BE2C (cell line): ENCODE data around the gene GRIK4.

ENCODE experiments used
- DNase-seq: peaks from one replicate; pipeline ENCODE4 v3.0.0-alpha.2; 2020
- H3K27me3 ChIP-seq: fragments of 250-450 bp; sonication (Bioruptor Pico); 2 replicates; pipeline ENCODE4 v1.5.1; 2020; ENCODE audit warnings: mild to moderate bottlenecking
- H3K36me3 ChIP-seq: fragments of 250-450 bp; sonication (Bioruptor Pico); 2 replicates; pipeline ENCODE4 v1.5.1; 2020; ENCODE audit warnings: mild to moderate bottlenecking
- H3K4me1 ChIP-seq: fragments of 250-450 bp; sonication (Bioruptor Pico); 2 replicates; pipeline ENCODE4 v1.5.1; 2020
- H3K4me3 ChIP-seq: 2 replicates; pipeline ENCODE4 v1.5.1; 2011; ENCODE audit warnings: low read depth, low read length
- H3K9me3 ChIP-seq: fragments of 250-450 bp; sonication (Bioruptor Pico); 2 replicates; pipeline ENCODE4 v1.5.1; 2020
- TF ChIP-seq, protein P1 (sequence below): IDR thresholded peaks from 2 replicates; pipeline ENCODE4 v1.5.1; 2012; ENCODE audit warnings: mild to moderate bottlenecking, low read depth, low read length

The GRIK4 gene

DNA sequence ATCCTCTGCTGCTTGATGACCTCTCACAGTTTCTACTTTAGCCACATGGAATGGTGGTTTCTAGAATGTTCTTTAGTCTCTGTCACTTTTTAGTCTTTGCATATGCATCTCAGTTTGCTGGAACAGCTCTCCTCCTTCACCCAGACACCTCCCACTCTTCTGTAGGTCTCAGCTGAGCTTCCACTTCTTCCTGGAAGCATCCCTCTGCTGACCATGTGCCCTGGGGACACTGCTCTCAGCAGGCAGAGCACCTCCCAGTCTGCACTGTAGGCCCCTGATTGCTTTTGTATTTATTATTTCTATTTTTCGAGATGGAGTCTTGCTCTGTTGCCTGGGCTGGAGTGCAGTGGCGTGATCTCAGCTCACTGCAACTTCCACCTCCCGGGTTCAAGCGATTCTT is 84.0 kb downstream of the GRIK4 start:
- H3K4me3 ChIP-seq = no peak overlapping the region
- DNase-seq = no peak
- H3K4me1 ChIP-seq = no peaks in the 10 kb centered on the region
- no peaks in the 10 kb centered on the region for H3K36me3 ChIP-seq
- TF ChIP-seq, protein P1, sequence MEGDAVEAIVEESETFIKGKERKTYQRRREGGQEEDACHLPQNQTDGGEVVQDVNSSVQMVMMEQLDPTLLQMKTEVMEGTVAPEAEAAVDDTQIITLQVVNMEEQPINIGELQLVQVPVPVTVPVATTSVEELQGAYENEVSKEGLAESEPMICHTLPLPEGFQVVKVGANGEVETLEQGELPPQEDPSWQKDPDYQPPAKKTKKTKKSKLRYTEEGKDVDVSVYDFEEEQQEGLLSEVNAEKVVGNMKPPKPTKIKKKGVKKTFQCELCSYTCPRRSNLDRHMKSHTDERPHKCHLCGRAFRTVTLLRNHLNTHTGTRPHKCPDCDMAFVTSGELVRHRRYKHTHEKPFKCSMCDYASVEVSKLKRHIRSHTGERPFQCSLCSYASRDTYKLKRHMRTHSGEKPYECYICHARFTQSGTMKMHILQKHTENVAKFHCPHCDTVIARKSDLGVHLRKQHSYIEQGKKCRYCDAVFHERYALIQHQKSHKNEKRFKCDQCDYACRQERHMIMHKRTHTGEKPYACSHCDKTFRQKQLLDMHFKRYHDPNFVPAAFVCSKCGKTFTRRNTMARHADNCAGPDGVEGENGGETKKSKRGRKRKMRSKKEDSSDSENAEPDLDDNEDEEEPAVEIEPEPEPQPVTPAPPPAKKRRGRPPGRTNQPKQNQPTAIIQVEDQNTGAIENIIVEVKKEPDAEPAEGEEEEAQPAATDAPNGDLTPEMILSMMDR = no peak
- H3K9me3 ChIP-seq = no peaks in the 10 kb centered on the region
- H3K27me3 ChIP-seq = no peaks in the 10 kb centered on the region

DNA sequence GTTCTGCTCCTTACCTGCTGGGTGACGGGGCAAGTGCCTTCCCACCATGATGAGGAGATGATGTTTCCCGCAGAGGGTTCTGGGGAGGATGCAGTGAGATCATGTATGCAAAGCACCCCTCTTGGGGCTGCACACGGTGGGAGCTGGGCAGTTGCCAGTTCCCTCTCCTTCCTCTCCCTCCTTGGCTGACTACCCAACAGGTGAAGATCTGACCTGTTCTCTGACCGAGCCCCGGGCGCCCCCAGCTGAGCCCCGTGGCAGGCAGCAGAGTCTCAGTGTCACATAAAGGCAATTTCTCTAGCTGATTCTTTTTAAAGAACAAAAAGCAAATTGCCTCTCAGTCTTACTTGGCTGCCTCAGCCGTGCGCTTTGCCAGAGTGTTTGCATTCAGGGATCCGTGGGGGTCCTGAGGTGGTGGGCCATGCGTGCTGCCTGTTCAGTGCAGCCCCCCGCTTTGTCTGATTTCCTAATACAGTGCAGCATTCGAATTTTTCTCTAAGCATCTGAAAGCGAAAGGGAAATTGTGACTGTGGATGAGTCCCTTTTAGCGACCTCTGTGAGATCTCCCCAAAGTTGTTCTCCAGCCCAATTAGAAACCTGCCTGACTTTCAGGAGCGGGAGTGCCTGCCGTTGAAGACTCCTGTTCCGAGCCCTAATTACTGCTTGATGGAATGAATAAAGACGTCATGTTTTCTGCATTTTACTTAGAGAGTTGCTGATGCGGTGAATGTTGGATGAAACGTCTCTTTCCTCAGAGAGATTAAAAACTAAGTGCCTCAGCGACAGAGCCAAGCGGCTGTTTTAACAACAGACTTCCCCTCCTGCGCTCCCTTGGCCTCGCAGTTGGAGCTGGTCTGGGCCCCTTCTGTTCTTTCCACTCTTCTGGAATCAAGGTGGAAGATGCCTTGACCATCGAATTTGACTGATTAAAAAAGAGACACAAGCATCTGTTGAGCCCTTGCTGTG is 86.0 kb downstream of the GRIK4 start:
- H3K4me3 ChIP-seq = no peak overlapping the region
- DNase-seq = no peak
- H3K36me3 ChIP-seq = no peaks in the 10 kb centered on the region
- no peaks in the 10 kb centered on the region for H3K4me1 ChIP-seq
- no peaks in the 10 kb centered on the region for H3K9me3 ChIP-seq
- H3K27me3 ChIP-seq = no peaks in the 10 kb centered on the region
- TF ChIP-seq, protein P1 = no peak

DNA sequence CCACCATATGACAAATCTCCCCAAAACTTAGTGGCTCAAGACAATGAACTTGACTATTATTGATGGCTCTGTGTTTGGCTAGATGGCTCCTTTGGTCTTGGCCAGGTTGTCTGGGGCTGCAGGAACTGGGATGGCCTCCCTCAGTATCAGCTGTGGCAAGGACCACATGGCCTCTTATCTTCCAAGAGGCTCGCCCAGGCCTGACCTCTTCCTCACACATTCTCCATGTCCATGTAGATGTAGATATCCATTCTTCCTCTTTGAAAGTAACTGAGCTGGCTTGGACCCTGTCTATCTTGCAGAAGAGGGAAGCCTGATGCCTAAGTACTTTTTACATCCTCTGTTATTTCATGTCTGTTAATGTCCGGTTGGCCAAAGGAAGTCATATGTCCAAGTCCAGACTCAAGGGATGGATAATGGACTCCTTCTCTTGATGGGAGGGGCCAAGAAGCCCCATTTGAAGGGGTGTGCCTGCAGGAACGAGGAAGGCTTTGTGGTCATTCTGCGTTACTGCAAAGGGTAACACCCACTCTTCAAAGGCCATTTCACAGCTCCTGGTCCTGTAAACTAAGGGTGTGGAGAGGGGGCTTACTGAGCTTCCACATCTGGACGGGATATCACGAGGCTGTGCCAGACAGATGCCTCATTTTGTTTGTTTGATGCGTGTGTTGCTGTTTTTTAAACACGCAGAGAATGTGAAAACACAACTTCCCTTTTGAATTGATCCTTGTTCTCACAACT is 87.1 kb downstream of the GRIK4 start:
- Histone ChIP-seq H3K4me3 (no peak overlapping the region), H3K27me3 (no peaks in the 10 kb centered on the region), H3K36me3 (no peaks in the 10 kb centered on the region), H3K4me1 (no peaks in the 10 kb centered on the region), H3K9me3 (no peaks in the 10 kb centered on the region)
- no peak for DNase-seq
- TF ChIP-seq, protein P1 = no peak

DNA sequence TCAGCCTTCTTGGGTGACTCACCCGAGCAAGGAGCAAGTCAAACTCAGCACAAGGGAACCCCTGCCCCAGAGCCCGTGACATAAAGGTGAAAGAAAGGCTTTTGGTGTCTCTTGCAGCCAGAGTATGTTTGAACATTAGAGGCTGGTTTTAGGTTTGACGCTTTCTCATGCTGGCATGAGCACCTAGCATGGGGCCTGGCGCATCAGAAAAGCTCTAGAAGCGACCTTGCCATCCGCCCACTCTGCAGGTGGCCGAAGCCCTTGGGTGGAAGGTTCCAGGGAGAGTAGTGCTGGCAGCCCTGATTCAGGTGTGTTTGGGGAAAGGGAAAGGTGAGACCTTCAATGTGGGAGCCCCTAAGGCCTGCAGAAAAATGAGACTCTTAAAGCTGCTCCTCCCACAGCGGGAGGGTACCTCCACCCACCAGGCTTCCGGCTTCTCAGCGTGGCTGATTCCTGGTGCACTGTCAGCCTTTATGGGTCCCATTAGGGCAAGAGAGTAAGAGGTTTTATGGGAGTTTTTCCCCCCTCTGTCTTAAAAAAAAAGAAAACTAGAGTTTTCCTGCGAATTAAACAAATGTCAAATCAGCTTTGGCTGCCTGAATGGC is 88.4 kb downstream of the GRIK4 start:
- TF ChIP-seq, protein P1 = no peak

DNA sequence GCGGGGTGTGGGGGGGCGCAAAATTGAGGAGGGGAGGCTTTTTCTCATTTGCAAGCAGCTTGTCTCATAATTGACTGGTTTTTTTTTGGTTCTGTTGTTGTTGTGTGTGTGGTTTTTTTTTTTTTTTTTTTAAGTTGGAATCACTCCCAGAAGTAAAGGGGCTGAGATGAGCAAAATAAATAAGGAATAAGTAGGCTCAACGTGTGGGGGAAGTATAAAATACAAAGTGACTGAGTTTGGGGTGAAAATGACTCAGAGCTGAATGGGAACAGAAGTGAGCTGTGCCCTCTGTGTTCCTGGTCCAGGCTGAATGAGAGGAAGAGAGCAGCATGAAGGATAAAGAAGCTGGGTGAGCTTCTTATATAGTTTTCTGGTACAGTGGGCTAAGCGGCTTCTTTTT is 90.0 kb downstream of the GRIK4 start:
- no peak for DNase-seq
- H3K4me1 ChIP-seq = no peaks in the 10 kb centered on the region
- TF ChIP-seq, protein P1 = no peak

More for the DNA sequence above, 88.4 kb downstream of the GRIK4 start:
- no peaks in the 10 kb centered on the region for H3K9me3 ChIP-seq
- no peaks in the 10 kb centered on the region for H3K4me1 ChIP-seq
- H3K27me3 ChIP-seq = no peaks in the 10 kb centered on the region
- no peak for DNase-seq
- H3K36me3 ChIP-seq = no peaks in the 10 kb centered on the region
- no peak overlapping the region for H3K4me3 ChIP-seq

More for the DNA sequence above, 90.0 kb downstream of the GRIK4 start:
- Histone ChIP-seq H3K27me3 (no peaks in the 10 kb centered on the region), H3K9me3 (no peaks in the 10 kb centered on the region), H3K4me3 (no peak overlapping the region), H3K36me3 (no peaks in the 10 kb centered on the region)
